Neuronal stem cell (in vitro differentiated cells): ENCODE data around the gene ISCU.

Experiments used
- DNase-seq: peaks from one replicate; pipeline ENCODE4 v3.0.0-alpha.2; 2013; ENCODE audit warnings: low spot score
- H2AFZ ChIP-seq: one replicate; pipeline ENCODE4 v1.6.1; 2013; ENCODE audit warnings: mild to moderate bottlenecking, low read length, inconsistent platforms
- H2AK5ac ChIP-seq: 2 replicates; pipeline ENCODE4 v1.6.1; 2013; ENCODE audit warnings: low read depth, mild to moderate bottlenecking, inconsistent platforms, low read length, moderate library complexity, mixed read lengths
- H2BK120ac ChIP-seq: 2 replicates; pipeline ENCODE4 v1.6.1; 2013; ENCODE audit warnings: low read depth, mild to moderate bottlenecking, inconsistent platforms, low read length, moderate library complexity, mixed read lengths
- H2BK12ac ChIP-seq: one replicate; pipeline ENCODE4 v1.6.1; 2013; ENCODE audit warnings: low read length, inconsistent platforms
- H2BK15ac ChIP-seq: 2 replicates; pipeline ENCODE4 v1.6.1; 2013; ENCODE audit warnings: mild to moderate bottlenecking, low read length, inconsistent platforms, mixed read lengths
- H2BK5ac ChIP-seq: one replicate; pipeline ENCODE4 v1.6.1; 2013; ENCODE audit warnings: inconsistent platforms, mild to moderate bottlenecking, low read length, moderate library complexity
- H3K14ac ChIP-seq: one replicate; pipeline ENCODE4 v1.6.1; 2013; ENCODE audit warnings: low read length, inconsistent platforms
- H3K18ac ChIP-seq: 2 replicates; pipeline ENCODE4 v1.6.1; 2013; ENCODE audit warnings: low read length, inconsistent platforms
- H3K23ac ChIP-seq: 2 replicates; pipeline ENCODE4 v1.6.1; 2013; ENCODE audit warnings: low read depth, mild to moderate bottlenecking, mixed read lengths, low read length, inconsistent platforms; ENCODE audit not compliant: poor library complexity
- H3K27ac ChIP-seq: replicated peaks from 3 replicates; pipeline ENCODE4 v1.5.1; 2013; ENCODE audit warnings: low read length, inconsistent platforms
- H3K27me3 ChIP-seq, 3 experiments: 2 replicates each; pipeline ENCODE4 v1.6.1; 2013; ENCODE audit warnings: low read length in 3 of 3, mild to moderate bottlenecking in 2 of 3, inconsistent platforms in 1 of 3, low read depth in 1 of 3, mixed read lengths in 1 of 3, moderate library complexity in 1 of 3; ENCODE audit not compliant: control insufficient read depth in 3 of 3, insufficient read depth in 3 of 3
- H3K36me3 ChIP-seq, 2 donors: replicated peaks in 1 of 2; 2 replicates each; pipeline ENCODE4 v1.6.1; 2013; ENCODE audit warnings: low read length in 2 of 2; ENCODE audit not compliant: control insufficient read depth in 2 of 2, insufficient read depth in 2 of 2
- H3K4ac ChIP-seq: 2 replicates; pipeline ENCODE4 v1.6.1; 2013; ENCODE audit warnings: inconsistent platforms, mild to moderate bottlenecking, low read length, moderate library complexity
- H3K4me1 ChIP-seq, 2 donors: 1 replicate in 1 of 2; 2 replicates in 1 of 2; pipeline ENCODE4 v1.6.1; 2013; ENCODE audit warnings: low read length in 2 of 2, low read depth in 1 of 2; ENCODE audit not compliant: control insufficient read depth in 2 of 2, insufficient read depth in 1 of 2
- H3K4me2 ChIP-seq: one replicate; pipeline ENCODE4 v1.6.1; 2013; ENCODE audit warnings: mild to moderate bottlenecking, low read length, inconsistent platforms; ENCODE audit not compliant: insufficient read depth, poor library complexity, severe bottlenecking
- H3K4me3 ChIP-seq, 2 donors: 2 replicates each; pipeline ENCODE4 v1.5.1; 2013; ENCODE audit warnings: low read length in 2 of 2, mild to moderate bottlenecking in 2 of 2, inconsistent platforms in 1 of 2, moderate library complexity in 1 of 2
- H3K79me1 ChIP-seq: one replicate; pipeline ENCODE4 v1.6.1; 2013; ENCODE audit warnings: low read depth, mild to moderate bottlenecking, inconsistent platforms, low read length, moderate library complexity
- H3K9ac ChIP-seq: one replicate; pipeline ENCODE4 v1.6.1; 2013; ENCODE audit warnings: mild to moderate bottlenecking, low read depth, low read length, inconsistent platforms; ENCODE audit not compliant: poor library complexity
- H3K9me3 ChIP-seq, 2 donors: replicated peaks in 1 of 2; 2 replicates each; pipeline versions ENCODE3 to v1.6.1; 2013; ENCODE audit warnings: low read length in 2 of 2, mild to moderate bottlenecking in 2 of 2, inconsistent platforms in 1 of 2, low read depth in 1 of 2, mixed read lengths in 1 of 2, moderate library complexity in 1 of 2; ENCODE audit not compliant: control insufficient read depth in 2 of 2, insufficient read depth in 1 of 2
- H4K8ac ChIP-seq: one replicate; pipeline ENCODE4 v1.6.1; 2013; ENCODE audit warnings: low read depth, mild to moderate bottlenecking, inconsistent platforms, low read length, moderate library complexity
- H4K91ac ChIP-seq: one replicate; pipeline ENCODE4 v1.6.1; 2013; ENCODE audit warnings: low read length, low read depth, mild to moderate bottlenecking, inconsistent platforms; ENCODE audit not compliant: poor library complexity
- WGBS, 2 donors: extraction: QIAGEN DNeasy Blood & Tissue Kit; methylation state at CpG; one replicate each; pipeline ENCODE4 v1.1.7; 2013; ENCODE audit warnings: missing lambda C conversion rate in 2 of 2, mixed read lengths in 1 of 2; ENCODE audit not compliant: insufficient read length in 2 of 2, insufficient replicate concordance in 1 of 2; ENCODE audit errors: extremely low coverage in 2 of 2; 5-methylcytosine and 5-hydroxymethylcytosine counted together

The ISCU gene

GRCh38 chr12:108599541-108599940, 37.1 kb downstream of the ISCU start:
- H2BK120ac ChIP-seq = no peak overlapping the region
- no peak overlapping the region for H3K4me3 ChIP-seq
- no peaks in the 10 kb centered on the region for H3K36me3 ChIP-seq
- H3K4me2 ChIP-seq = no peak overlapping the region
- no peak overlapping the region for H4K91ac ChIP-seq
- H2AK5ac ChIP-seq = peak overlapping the region; percentile 40
- no CpG with 5 or more reads among the region's 6 CpGs for WGBS, 2 donors
- no peak for DNase-seq
- H2AFZ ChIP-seq = no peak overlapping the region
- H2BK15ac ChIP-seq = peak overlapping the region; percentile 3
- H3K9me3 ChIP-seq = peaks cover 0 to 2% of the 10 kb centered on the region in 2 donors
- H2BK5ac ChIP-seq = no peak overlapping the region
- peak overlapping the region; percentile 39 for H3K18ac ChIP-seq
- no peak overlapping the region for H3K4ac ChIP-seq
- H3K27me3 ChIP-seq = peaks cover 0 to 3% (median 0%) of the 10 kb centered on the region in 3 experiments
- H4K8ac ChIP-seq = no peak overlapping the region
- peak overlapping the region; percentile 32 for H2BK12ac ChIP-seq
- no peak overlapping the region for H3K27ac ChIP-seq
- peak overlapping the region; percentile 26 for H3K23ac ChIP-seq
- H3K79me1 ChIP-seq = no peaks in the 10 kb centered on the region
- peaks cover 16% of the 10 kb centered on the region in 2 donors for H3K4me1 ChIP-seq
- H3K14ac ChIP-seq = no peak overlapping the region
- no peak overlapping the region for H3K9ac ChIP-seq

DNA sequence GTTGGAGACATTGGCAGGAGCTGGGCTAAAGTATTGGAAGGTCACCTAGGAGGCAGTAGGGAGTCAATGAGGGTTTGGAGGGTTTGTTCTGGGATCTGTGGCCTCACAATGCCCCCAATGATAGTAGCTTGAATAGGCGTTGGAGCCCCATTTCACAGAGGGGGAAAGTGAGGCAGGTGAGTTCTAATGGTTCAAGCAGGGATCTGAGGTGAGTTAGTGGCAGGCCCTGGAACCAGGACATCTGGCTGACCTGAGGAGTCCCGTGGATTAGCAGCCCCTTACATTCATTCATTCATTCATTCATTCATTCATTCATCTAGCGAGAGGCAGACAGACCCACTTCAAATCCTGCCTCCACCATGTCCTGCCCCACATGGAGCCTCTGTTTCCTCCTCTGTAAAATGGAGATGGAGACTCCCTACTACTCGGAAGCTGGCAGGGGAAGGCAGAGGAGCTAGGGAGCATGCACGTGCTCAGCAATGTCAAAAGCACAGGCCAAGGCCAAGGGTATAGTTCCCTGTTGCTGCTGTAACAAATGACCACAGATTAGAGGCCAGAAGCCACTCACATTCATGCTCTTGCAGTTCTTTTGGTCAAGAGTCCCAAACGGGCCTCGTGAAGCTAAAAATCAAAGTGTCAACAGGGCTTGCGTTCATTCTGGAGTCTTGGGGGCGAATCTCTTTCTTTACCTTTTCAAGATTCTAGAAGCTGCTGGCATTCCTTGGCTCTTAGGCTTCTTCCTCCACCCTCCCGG, 37.7 kb downstream of the ISCU start:
- no peak overlapping the region for H2AFZ ChIP-seq
- H3K23ac ChIP-seq = no peak overlapping the region
- H4K91ac ChIP-seq = no peak overlapping the region
- no peak overlapping the region for H4K8ac ChIP-seq
- H3K4me1 ChIP-seq = peaks cover 16% of the 10 kb centered on the region in 2 donors
- no peak overlapping the region for H3K4me2 ChIP-seq
- no peak overlapping the region for H2BK5ac ChIP-seq
- H2BK15ac ChIP-seq = no peak overlapping the region
- no peak overlapping the region for H2BK12ac ChIP-seq
- DNase-seq = no peak
- no peak overlapping the region for H2BK120ac ChIP-seq
- H3K27ac ChIP-seq = no peak overlapping the region
- H2AK5ac ChIP-seq = peak overlapping the region; percentile 40
- no peaks in the 10 kb centered on the region for H3K79me1 ChIP-seq
- H3K4ac ChIP-seq = no peak overlapping the region
- no peak overlapping the region for H3K18ac ChIP-seq
- H3K9ac ChIP-seq = no peak overlapping the region
- H3K27me3 ChIP-seq = peaks cover 0 to 3% (median 0%) of the 10 kb centered on the region in 3 experiments
- no peaks in the 10 kb centered on the region for H3K36me3 ChIP-seq
- whole genome bisulfite sequencing, 2 donors = no CpG with 5 or more reads among the region's 10 CpGs
- peaks cover 0 to 2% of the 10 kb centered on the region in 2 donors for H3K9me3 ChIP-seq
- H3K4me3 ChIP-seq = no peak overlapping the region
- no peak overlapping the region for H3K14ac ChIP-seq

DNA sequence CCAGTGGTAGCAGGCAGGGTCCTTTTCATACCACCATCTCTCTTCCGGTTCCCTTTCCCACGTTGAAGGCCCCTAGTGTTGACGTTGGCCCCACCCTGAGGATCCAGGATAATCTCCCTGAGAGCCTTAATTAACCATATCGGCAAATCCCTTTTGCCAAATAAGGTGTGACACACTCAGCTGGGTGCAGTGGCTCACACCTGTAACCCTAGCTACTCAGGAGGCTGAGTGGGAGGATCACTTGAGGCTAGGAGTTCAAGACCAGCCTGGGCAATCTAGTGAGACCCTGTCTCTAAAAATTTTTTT, 38.3 kb downstream of the ISCU start:
- Histone ChIP-seq H2BK120ac (no peak overlapping the region), H3K9me3 (peaks cover 0 to 2% of the 10 kb centered on the region in 2 donors), H3K79me1 (no peaks in the 10 kb centered on the region), H3K4me1 (peaks cover 14 to 16% of the 10 kb centered on the region in 2 donors), H3K14ac (no peak overlapping the region), H3K4ac (no peak overlapping the region), H3K4me3 (no peak overlapping the region), H4K91ac (no peak overlapping the region), H4K8ac (no peak overlapping the region), H2AFZ (no peak overlapping the region), H2BK12ac (no peak overlapping the region), H3K23ac (no peak overlapping the region), H2BK5ac (no peak overlapping the region), H2BK15ac (no peak overlapping the region), H3K4me2 (no peak overlapping the region), H3K36me3 (no peaks in the 10 kb centered on the region), H3K18ac (peak overlapping the region; percentile 6), H3K27me3 (peaks cover 0 to 3% (median 0%) of the 10 kb centered on the region in 3 experiments), H2AK5ac (peak overlapping the region; percentile 11), H3K27ac (no peak overlapping the region), H3K9ac (no peak overlapping the region)
- no peak for DNase-seq
- WGBS, 2 donors = no CpG with 5 or more reads among the region's 4 CpGs

- H2BK12ac ChIP-seq = no peak overlapping the region
- H3K4me2 ChIP-seq = no peak overlapping the region
- no peak overlapping the region for H3K23ac ChIP-seq
- H3K27me3 ChIP-seq = peaks cover 0 to 3% (median 0%) of the 10 kb centered on the region in 3 experiments
- H3K9me3 ChIP-seq = peaks cover 0 to 4% of the 10 kb centered on the region in 2 donors
- no CpG with 5 or more reads among the region's 9 CpGs for WGBS, 2 donors
- H3K4me1 ChIP-seq = peaks cover 12 to 14% of the 10 kb centered on the region in 2 donors
- no peak overlapping the region for H3K18ac ChIP-seq
- peak overlapping the region; percentile 30 for H2AK5ac ChIP-seq
- H3K27ac ChIP-seq = no peak overlapping the region
- H2BK15ac ChIP-seq = no peak overlapping the region
- no peak overlapping the region for H3K9ac ChIP-seq
- no peak overlapping the region for H3K14ac ChIP-seq
- H2BK5ac ChIP-seq = no peak overlapping the region
- no peak for DNase-seq
- H3K79me1 ChIP-seq = no peaks in the 10 kb centered on the region
- H2AFZ ChIP-seq = no peak overlapping the region
- no peak overlapping the region for H3K4ac ChIP-seq
- no peak overlapping the region for H3K4me3 ChIP-seq
- H3K36me3 ChIP-seq = no peaks in the 10 kb centered on the region
- no peak overlapping the region for H2BK120ac ChIP-seq
- H4K91ac ChIP-seq = no peak overlapping the region
- no peak overlapping the region for H4K8ac ChIP-seq
Observed at GRCh38 chr12:108602209-108602705, 39.9 kb downstream of the ISCU start.
